HG03039 (cell line): ENCODE data around the gene NDOR1.

ENCODE experiments used
- ATAC-seq: cut with Tn5 transposase; IDR thresholded peaks from one replicate; pipeline ENCODE4 v1.9.1; 2021; ENCODE audit warnings: mild to moderate bottlenecking, moderate library complexity; ENCODE audit not compliant: unreplicated experiment

Gene NDOR1

DNA sequence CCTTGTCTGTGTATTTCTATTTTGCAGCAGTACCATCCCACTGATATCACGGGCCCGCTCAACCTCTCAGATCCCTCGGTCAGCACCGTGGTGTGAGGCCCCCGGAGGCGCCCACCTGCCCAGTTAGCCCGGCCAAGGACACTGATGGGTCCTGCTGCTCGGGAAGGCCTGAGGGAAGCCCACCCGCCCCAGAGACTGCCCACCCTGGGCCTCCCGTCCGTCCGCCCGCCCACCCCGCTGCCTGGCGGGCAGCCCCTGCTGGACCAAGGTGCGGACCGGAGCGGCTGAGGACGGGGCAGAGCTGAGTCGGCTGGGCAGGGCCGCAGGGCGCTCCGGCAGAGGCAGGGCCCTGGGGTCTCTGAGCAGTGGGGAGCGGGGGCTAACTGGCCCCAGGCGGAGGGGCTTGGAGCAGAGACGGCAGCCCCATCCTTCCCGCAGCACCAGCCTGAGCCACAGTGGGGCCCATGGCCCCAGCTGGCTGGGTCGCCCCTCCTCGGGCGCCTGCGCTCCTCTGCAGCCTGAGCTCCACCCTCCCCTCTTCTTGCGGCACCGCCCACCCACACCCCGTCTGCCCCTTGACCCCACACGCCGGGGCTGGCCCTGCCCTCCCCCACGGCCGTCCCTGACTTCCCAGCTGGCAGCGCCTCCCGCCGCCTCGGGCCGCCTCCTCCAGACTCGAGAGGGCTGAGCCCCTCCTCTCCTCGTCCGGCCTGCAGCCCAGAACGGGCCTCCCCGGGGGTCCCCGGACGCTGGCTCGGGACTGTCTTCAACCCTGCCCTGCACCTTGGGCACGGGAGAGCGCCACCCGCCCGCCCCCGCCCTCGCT, 37.5 kb upstream of the NDOR1 start:
- no peak for ATAC-seq

DNA sequence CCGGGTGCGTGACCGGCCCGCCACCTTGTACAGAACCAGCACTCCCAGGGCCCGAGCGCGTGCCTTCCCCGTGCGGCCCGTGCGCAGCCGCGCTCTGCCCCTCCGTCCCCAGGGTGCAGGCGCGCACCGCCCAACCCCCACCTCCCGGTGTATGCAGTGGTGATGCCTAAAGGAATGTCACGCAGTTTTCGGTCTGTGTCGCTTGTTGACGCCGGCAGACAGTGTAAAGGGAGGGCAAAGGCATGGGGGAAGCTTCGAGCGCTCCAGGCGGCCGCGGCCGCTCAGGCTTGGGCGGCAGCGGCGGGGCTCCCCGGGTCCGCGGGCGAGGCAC, 37.0 kb upstream of the NDOR1 start:
- ATAC-seq: no peak

DNA sequence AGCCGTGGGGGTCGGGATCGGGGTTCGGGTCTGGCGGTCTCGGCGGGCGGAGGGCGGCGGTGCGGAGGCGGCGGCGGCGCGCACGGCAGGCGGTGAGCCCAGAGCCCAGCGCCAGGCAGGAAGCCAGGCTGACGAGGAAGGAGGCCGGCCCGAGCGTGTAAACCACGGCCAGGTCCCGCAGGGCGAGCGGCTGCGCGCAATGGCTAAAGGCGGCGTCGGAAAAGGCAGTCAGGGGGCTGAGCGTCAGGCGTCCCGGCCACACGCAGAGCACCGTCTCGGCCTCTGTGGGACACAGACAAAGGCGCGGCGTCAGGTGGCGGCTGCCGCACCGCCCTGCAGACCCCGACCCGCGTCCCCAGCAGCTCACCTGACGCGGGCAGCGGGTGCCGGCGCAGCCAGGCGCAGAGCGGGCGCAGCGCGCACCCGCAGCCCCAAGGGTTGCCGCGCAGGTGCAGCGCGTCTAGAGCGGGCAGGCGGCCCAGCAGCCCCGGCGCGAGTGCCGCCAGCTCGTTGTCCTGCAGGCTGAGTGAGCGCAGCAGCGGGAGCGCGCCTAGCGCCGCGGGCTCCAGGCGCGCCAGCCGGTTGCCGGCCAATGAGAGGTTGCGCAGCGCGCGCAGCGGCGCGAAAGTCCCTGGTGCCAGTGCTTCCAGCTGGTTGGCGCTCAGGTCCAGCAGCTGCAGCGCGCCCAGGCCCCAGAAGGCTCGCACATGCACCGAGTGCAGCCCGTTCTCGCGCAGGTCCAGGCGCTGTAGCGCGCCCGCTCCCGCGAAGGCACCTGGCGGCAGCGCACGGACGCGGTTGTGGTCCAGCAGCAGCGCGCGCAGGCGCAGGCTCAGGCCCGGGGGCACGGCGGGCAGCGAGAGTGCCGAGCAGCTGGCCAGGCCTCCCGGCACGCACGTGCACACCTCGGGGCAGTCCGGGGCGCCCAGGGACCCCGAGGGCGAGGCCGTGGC, 36.3 kb upstream of the NDOR1 start:
- no peak for ATAC-seq

DNA sequence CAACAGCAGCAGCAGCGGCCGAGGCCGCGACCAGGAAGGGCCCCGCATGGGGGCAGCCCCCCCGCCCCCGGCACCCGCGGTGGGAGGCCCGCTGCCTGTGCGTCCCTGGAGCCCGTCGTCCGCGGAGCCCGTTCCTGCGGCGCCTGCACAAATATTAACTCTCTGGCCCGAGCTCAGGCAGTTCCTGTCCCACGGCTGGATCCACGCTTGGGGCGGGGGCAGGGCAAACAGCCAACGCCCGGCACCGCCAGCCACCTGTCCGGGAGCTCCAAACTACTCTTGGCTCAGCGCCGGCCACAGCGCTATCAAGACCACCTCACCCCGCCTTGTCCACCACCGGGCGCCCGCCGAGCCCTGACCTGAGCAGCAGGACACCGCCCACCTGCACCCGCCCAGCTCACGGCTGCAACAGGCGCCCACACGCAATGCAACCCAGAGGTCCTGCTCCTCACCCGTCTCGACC, 35.6 kb upstream of the NDOR1 start, which contains the start of gene LRRC26:
TSS of gene LRRC26 (minus strand) at position 156 of the 463 bp plus-strand sequence. CDS start at position 48, 108 bp downstream.
- ATAC-seq: no peak

DNA sequence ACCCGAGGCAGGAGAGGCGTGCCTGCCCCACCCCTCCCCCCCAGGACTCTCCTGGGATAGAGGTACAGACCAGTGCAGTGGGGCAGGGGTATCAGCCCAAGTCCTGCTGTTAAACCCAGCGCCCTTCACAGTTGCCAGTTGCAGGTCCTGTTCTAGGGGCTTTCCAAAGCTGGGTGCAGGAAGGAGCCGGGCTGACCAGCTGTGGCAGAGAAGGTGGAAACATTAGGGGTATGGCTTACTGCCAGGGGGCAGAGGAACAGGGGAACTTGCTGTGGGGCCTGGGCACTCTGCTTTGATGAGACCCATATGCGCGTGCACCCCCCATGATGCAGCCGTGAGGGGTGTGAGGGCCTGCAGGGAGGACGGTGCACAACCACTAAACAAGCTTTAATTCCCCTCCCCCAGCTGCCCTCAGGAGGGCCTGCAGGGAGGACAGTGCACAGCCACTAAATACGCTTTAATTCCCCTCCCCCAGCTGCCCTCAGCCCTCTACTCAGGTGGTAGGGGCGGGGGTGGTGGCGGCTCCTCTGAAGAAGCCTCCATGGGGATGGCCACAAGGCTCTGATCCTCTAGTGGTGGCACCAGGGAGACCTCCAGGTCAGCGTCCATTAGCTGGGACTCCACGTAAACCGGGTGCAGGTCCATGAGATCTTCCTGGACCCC, 34.9 kb upstream of the NDOR1 start:
- no peak for ATAC-seq

DNA sequence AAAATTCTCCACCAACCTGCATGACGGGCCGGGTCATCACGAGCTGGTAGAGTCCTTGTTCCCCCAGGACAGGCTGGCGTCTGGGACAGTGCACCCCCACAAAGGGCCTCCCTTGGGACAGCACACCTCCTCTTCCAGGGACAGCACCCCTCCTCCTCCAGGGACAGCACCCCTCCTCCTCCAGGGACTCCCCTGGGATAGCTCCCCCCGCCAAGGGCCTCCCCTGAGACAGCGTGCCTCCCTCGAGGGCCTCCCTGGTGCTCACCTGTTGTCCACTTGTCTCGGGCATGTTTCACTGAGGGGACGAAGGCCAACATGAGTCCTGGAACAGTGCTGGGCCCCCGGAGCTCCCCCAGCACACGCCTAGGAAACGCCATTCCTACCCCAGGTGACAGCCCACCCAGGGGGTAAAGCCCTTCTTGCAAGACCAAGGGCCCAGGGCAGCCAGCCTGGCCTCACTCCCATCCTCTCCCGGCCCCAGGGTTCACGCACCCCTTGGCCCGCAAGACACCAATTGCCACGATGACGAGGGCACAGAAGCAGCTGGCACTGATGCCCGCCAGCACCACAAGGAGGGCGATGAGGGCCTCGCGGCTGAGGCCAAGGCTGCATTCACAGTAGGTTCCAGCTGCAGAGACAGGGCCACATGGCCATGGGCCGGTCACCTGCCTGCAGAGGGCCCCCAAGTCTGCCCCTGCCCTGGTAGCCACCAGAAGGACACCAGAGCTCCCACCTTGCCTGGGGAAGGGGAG, 34.2 kb upstream of the NDOR1 start:
- ATAC-seq: no peak

DNA sequence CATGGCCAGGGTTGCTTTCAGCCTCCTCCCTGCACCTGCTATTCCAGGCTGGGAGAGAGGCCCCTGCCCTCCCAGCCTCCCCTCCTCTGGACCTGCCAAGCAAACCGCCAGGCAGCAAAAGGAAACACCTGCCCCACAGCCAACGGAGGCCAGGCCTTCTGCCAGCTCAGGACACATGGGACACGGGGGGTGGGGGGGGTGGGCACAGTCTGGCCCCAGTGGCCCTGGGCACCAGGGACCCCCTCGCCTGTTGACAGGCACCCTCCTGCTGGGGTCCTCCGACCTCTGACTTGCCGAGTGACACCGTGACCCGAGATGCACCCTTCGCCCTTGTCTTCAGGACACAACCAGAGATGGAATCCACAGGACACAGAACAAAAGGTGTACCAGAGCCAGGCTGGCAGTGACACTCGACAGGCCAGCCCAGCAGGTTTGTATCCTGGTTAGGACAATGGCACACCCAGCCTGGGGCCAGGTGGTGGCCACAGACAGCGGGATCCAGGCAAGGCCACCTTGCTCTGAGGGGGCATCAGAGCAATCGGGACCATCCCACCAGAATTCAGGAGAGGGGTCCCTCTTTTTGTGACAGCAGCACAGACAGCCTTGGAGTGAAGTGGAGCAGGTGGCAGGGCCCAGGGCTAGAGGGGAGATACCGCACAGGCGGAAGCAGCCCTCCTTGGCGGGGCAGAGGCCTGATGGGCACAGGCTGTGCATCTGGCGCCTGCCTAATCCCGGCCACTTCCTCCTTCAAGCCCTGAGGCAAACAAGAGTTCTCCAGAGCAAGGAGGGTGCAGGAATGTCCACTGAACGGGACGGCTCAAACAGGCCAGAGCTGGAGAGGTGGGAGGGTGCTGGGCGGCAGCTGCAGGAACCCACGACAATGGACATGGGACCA, 32.4 kb upstream of the NDOR1 start:
- no peak for ATAC-seq

DNA sequence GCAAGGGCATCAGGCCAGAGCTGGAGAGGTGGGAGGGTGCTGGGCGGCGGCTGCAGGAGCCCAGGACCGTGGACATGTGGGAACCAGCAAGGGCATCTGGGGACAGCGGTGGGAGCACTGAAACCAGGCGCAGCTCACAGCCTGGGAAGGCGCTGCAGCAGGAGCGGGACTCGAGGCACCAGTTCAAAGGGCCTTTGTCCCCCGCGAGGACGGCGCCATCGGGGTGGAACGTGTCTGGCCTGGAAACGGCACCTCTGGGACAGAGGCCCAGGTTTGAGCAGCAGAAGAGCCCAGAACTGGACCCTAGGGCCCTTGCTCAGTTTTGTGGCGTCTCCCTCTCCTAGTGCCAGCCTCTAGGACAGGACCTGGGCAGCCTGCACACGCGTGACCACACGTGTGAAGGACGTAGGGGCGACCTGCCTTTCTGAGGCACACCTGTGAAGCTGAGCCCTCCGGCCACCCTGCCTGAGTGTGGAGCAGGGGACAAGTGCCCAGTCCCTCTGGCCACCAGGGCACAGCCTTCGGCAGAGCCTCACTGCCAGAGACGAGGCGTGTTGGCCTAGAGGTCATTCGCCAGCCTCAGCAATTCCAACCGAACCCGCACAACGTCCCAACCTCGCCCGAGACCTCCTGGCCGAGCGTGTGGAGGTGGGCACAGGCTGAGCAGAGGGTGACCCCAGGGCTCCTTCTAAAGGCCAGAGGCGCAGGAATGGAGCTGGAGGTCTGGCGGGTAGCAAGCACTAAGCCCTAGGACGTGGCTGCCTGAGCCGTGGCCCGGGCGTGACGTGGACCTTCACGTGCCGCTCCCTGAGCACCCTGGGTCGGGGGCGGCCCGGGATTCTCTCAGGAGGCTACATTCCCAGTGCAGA, 31.5 kb upstream of the NDOR1 start:
- ATAC-seq: no peak

DNA sequence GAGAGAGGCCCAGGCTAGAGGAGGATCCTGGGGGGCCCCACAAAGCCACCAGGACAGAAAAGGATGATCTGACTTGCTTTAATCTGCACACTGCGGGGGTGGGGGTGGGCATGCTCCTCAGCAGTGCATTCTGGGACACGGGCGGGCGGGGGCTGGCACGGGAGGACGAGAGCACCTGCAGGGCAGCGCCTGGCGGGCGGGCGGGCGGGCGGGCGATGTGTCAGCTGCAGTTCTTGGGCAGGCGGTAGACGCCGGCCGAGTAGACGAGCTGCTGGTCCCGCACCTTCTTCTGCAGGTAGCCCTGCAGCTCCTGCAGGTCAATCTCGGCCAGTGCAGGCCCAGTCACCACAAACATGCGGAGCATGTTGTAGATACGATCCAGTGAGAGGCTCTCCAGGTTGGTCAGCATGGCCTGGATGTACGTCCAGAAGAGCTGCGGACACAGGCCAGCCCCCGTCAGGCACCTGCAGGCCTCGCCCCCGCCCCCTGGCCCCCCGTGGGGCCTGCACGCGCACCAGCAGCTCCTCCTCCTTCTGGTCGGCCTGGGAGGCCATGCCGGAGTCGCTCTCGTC, 30.7 kb upstream of the NDOR1 start:
- ATAC-seq: no peak

DNA sequence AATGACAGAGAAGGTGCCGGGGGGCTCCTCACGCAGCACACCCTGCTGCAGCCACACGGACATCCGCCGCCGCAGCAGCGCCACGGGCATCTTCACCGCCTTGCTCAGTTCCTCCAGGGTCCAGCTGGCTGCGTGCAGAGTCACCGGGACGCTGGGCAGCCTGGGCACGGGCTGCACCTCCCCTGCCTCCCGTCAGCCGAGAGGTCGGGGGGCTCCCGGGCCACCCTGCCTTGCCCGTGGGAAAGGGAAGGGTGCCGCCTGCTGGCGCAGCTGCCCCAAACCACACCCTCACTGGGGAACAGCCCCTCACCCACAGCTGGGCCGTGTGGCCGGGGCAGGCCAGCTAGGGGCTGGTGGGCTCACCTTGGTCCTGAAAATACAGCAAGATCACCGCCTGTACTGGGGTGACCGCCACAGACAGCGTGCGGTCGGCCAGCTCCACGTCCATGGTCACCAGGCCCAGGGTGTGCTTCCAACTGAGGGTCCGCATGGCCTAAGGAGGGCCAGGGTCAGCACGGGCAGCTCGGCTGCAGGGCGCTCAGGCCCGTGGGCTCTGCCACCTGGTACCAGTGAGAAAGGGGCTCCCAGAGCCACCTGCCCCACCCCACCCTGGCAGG, 30.0 kb upstream of the NDOR1 start:
- no peak for ATAC-seq

DNA sequence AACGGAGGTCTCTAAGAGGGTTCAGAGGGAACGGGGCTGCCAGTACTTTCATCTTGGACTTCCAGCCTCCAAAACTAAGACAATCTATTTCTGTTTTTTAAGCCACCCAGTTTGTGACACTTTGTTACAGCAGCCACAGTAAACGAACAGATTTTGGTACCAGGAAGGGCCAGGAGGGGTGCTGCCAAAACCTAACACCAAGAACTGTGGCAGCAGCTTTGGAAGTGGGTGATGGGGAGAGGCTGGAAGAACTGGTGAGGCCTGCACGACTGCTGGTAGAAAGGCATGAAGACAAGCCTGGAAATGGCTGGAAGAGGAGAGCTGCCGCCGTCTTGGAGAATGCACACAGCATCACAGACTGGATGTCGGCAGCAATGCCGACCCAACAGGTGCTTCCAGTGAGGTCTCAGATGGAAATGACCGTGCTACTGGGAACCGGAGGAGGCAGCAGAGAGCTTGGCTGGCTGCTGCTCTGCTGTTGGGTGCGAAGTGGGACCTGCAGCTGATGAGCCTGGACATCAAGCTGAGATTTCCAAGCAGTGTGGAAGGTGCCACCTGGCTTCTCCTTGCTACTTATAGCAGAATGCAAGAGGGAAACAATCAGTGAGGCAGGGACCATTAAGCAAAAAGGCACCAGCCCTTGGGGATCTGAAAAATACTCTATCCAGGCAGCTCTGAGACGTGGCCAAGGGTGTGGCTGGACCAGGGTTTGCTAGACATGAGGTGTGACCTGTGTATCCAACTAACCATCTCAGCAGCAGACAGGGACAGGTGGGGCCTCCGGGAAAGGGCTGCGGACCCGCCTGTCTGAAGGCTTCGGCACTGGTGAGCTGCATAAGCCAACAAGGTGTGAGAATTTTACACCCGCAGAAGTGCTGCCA, 29.0 kb upstream of the NDOR1 start:
- no peak for ATAC-seq

DNA sequence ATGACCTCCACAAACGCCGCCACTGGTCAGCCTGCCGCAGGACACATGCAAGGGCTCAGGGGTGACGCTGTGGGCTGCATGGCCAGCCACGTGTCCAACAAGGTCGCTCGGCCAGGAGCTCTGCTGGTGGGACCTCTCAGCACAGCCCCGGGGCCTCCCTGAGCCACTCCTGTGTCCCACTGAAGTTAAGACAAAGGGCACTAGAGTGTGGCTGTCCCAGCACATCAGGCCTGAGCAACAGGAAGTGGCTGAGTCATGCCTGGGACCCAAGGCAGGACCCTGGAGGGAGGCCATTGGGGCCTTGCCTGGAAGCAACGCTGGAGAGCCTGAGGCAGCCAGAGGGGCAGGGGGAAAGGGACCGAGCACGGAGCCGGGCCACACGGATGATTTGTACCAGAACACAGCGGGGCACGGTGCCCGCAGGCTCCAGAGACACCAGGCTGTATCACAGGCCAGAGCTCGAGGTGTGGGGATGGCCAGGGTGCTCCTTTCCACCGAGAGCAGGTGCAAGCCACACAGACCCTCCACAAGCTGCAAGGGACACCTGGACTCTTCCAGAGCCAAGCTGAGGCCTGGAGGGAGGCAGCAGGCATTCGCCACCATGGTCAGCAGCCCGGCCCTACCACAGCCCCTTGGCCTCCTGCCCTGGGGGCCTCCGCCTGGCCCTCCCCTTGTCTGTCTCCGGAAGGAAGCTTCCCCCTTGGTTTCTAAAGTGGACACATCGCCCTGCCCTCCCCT, 27.1 kb upstream of the NDOR1 start:
- ATAC-seq: no peak

DNA sequence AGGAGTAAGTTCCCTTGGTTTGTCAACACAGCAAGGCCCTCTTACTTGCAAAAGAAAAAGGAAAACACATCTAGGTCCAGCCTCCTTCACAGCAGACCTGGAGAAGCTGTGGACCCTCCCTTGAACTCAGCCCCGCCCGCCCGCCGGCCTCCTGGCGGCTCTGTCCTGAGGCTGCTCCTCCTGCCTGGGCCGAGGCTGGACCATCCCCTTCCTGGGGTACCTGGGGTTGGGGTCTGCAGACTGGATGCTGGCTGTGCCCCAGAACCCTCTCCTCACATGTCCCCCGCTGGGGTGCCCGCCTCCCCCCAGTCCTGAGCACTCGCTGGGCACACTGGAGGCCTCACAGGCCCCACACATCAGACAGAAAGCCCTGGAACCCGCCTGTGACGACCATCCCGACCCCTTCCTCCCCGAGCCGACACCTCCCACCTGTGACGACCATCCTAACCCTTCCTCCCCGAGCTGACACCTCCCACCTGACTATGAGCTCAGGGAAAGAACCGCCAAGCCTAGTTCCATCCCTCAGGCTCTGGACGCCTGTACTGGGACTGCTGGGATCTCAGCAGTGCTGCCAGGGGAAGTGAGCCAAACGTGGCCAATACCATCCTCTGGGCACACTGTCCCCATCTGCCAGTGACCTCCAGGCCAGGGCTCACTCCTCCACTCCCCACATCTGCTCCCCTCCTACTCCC, 26.4 kb upstream of the NDOR1 start:
- ATAC-seq: no peak

DNA sequence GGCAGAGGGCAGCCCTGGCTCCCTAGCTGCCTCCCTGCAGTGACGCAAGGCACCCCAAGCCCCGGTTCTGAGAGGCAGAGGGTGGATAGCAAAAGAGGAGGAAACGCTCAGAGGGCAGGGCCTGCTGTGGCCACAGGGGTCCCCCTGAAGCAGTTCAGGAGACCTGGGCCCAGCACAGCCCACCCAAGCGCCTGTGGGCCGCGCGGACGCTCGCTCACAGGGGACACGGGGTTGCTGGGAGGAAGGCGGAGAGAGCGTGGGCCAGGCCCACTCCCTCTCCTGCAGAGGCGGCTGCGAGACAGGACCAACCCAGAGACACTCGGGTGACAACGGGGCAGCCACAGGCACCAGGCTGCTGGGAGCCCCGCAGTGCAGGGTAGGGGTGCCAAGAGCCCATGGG, 25.7 kb upstream of the NDOR1 start:
- no peak for ATAC-seq

DNA sequence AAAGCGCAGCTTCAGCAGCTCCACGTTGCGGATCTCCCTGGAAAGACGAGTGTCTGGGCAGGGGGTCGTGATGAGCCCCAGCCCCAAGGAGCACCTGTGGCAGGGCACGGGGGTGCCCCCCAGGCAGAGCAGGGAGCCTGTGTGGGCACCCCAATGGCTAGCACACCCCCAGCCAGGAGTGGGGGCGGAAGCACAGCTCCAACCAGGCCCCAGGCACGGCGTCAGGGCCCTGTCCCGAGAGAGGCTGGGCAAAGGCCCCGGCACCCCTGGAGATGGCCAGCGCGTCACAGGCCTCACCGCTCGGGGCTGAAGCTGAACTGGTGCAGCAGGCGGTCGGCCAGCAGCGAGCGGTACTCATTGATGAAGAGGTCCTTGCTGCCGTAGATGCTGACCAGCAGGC, 25.0 kb upstream of the NDOR1 start:
- no peak for ATAC-seq

DNA sequence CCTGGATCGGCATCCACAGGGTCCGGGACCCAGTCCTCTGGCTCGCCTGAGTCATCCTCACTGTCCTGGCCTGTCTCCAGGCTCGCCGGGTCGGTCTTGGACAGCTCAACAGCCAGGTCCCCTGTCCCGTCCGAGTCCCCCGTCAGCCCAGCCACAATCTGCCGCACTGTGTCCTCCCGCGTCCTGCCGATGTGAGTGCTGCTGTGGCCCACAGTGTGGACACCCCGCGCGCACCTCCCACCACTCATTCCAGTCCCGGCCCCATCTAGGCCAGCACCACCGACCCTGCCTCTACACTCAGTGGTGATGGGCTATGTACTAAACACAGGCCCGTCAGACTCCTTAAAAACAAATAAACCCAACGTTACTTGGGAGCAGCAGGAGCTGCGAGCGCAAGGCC, 23.8 kb upstream of the NDOR1 start:
- no peak for ATAC-seq
